K562 (cell line): ENCODE results near the gene REP15. TPM values are rescaled to one million over a fixed set of nuclear protein-coding genes. Genes with fewer than 3 reads are reported as not detected.

Experiments used
- CEBPB ChIP-seq: fragments of 450-650 bp; IDR thresholded peaks from 2 replicates; pipeline ENCODE4 v1.6.1; 2016; ENCODE audit warnings: missing genetic modification characterization, missing compliant biosample characterization
- CHD1 ChIP-seq: fragments of 200-600 bp; sonication (generic); IDR thresholded peaks from one replicate; pipeline ENCODE4 v1.6.1; 2012; ENCODE audit warnings: mild to moderate bottlenecking, moderate library complexity, low read length, inconsistent platforms
- CXXC5 ChIP-seq: fragments of 250-450 bp; sonication (Bioruptor Pico); IDR thresholded peaks from 2 replicates; pipeline ENCODE4 v1.8.0; 2022; ENCODE audit warnings: inconsistent platforms, mild to moderate bottlenecking, moderate library complexity
- DDX20 ChIP-seq: fragments of 450-650 bp; IDR thresholded peaks from 2 replicates; pipeline ENCODE4 v1.6.1; 2016; ENCODE audit warnings: missing genetic modification characterization, low read depth, mild to moderate bottlenecking, missing compliant biosample characterization, moderate library complexity
- E2F6 ChIP-seq, 2 experiments: IDR thresholded peaks; 2 replicates each; pipeline ENCODE4 v1.6.1; 2011; ENCODE audit warnings: borderline replicate concordance in 1 of 2, control low read depth in 1 of 2, low read depth in 1 of 2, low read length in 1 of 2, mild to moderate bottlenecking in 1 of 2, mixed read lengths in 1 of 2, moderate library complexity in 1 of 2; ENCODE audit not compliant: insufficient read depth in 1 of 2, insufficient read length in 1 of 2, poor library complexity in 1 of 2, severe bottlenecking in 1 of 2; ENCODE audit errors: extremely low read depth in 1 of 2
- ETV1 ChIP-seq: fragments of 450-650 bp; conservative IDR thresholded peaks from 2 replicates; pipeline ENCODE4 v1.6.1; 2016; ENCODE audit warnings: missing genetic modification characterization, control low read depth, low read depth, missing compliant biosample characterization
- FOXA3 ChIP-seq, 2 experiments: fragments of 450-650 bp in 1 of 2; sonication (generic) in 1 of 2; formaldehyde crosslinking; IDR thresholded peaks in 1 of 2; conservative IDR thresholded peaks in 1 of 2; 2 replicates each; pipeline versions ENCODE4 v1.4.0 to v1.8.0; 2020 to 2022; ENCODE audit warnings: mild to moderate bottlenecking in 2 of 2, missing genetic modification reagents in 1 of 2
- FOXM1 ChIP-seq, 2 experiments: fragments of 450-650 bp in 1 of 2; sonication (generic) in 1 of 2; formaldehyde crosslinking in 1 of 2; IDR thresholded peaks; 2 replicates each; pipeline versions ENCODE4 v1.6.1 to v1.9.0; 2017 to 2022; ENCODE audit warnings: low read depth in 2 of 2, mild to moderate bottlenecking in 2 of 2, missing genetic modification reagents in 1 of 2, moderate library complexity in 1 of 2
- GATA2 ChIP-seq: sonication (generic); formaldehyde crosslinking; IDR thresholded peaks from 2 replicates; pipeline ENCODE4 v1.4.0; 2020; ENCODE audit warnings: mild to moderate bottlenecking, missing genetic modification reagents
- HNRNPK ChIP-seq: fragments of 200-400 bp; formaldehyde crosslinking; IDR thresholded peaks from one replicate; pipeline ENCODE4 v1.6.1; 2018; ENCODE audit warnings: mild to moderate bottlenecking, low read depth, low read length; ENCODE audit not compliant: poor library complexity, severe bottlenecking
- ILF3 ChIP-seq: fragments of 450-650 bp; IDR thresholded peaks from 2 replicates; pipeline ENCODE4 v1.6.1; 2018; ENCODE audit warnings: antibody characterized with exemption, mild to moderate bottlenecking, moderate library complexity, borderline replicate concordance
- KLF13 ChIP-seq: fragments of 450-650 bp; IDR thresholded peaks from 2 replicates; pipeline ENCODE4 v1.6.1; 2016; ENCODE audit warnings: missing genetic modification characterization, low read depth, mild to moderate bottlenecking, missing compliant biosample characterization, moderate library complexity, borderline replicate concordance
- NR2C2 ChIP-seq, 2 experiments: fragments of 200-800 bp in 1 of 2; sonication (Bioruptor generic) in 1 of 2; sonication (generic) in 1 of 2; formaldehyde crosslinking in 1 of 2; IDR thresholded peaks; 2 replicates each; pipeline versions ENCODE4 v1.6.1 to v1.8.0; 2016 to 2022; ENCODE audit warnings: mild to moderate bottlenecking in 1 of 2, missing compliant biosample characterization in 1 of 2, missing genetic modification characterization in 1 of 2, missing genetic modification reagents in 1 of 2
- NR2F6 ChIP-seq: fragments of 450-650 bp; formaldehyde crosslinking; IDR thresholded peaks from 2 replicates; pipeline ENCODE4 v1.4.0; 2020; ENCODE audit warnings: mild to moderate bottlenecking
- PATZ1 ChIP-seq: fragments of 250-450 bp; sonication (Bioruptor Pico); IDR thresholded peaks from 2 replicates; pipeline ENCODE4 v1.5.0; 2020; ENCODE audit warnings: mild to moderate bottlenecking, borderline replicate concordance
- POLR2B ChIP-seq: fragments of 450-650 bp; IDR thresholded peaks from 2 replicates; pipeline ENCODE4 v1.6.1; 2018; ENCODE audit warnings: low read depth; ENCODE audit not compliant: partially characterized antibody
- TRIM28 ChIP-seq: fragments of 450-650 bp; IDR thresholded peaks from 2 replicates; pipeline ENCODE4 v1.6.1; 2017
- U2AF2 ChIP-seq: fragments of 200-400 bp; formaldehyde crosslinking; optimal IDR thresholded peaks from 2 replicates; pipeline ENCODE3; 2017; ENCODE audit warnings: low read depth, mild to moderate bottlenecking, low read length
- USF1 ChIP-seq: sonication (generic); formaldehyde crosslinking; IDR thresholded peaks from 2 replicates; pipeline ENCODE4 v1.9.0; 2022; ENCODE audit warnings: mild to moderate bottlenecking, missing genetic modification reagents
- XRCC3 ChIP-seq: fragments of 450-650 bp; IDR thresholded peaks from 2 replicates; pipeline ENCODE4 v1.6.1; 2017; ENCODE audit warnings: mild to moderate bottlenecking, moderate library complexity
- ZNF175 ChIP-seq: fragments of 200-800 bp; sonication (Bioruptor generic); IDR thresholded peaks from 2 replicates; pipeline ENCODE4 v1.6.1; 2016; ENCODE audit warnings: low read depth, mild to moderate bottlenecking, missing genetic modification characterization, missing compliant biosample characterization
- ZNF3 ChIP-seq: fragments of 250-450 bp; sonication (Bioruptor Pico); IDR thresholded peaks from 2 replicates; pipeline ENCODE4 v1.5.0; 2021; ENCODE audit warnings: mild to moderate bottlenecking, moderate library complexity
- ZNF717 ChIP-seq: fragments of 250-450 bp; sonication (Bioruptor Pico); IDR thresholded peaks from 2 replicates; pipeline ENCODE4 v1.5.0; 2021
- ZNF75A ChIP-seq: fragments of 450-650 bp; formaldehyde crosslinking; IDR thresholded peaks from 2 replicates; pipeline ENCODE4 v1.4.0; 2020; ENCODE audit warnings: mild to moderate bottlenecking
- polyA plus RNA-seq, 8 experiments: library from polyadenylated mRNA; depleted of rRNA in 4 of 8; stranded (reverse) in 5 of 8; unstranded in 3 of 8; fragments of >200 nt; fragmentation: Nextera tagmentation in 2 of 8; fragmentation: Illumina TruSeq in 1 of 8; extraction: Ambion mirVana in 2 of 8; extraction: Trizol in 1 of 8; gene quantifications; 2 replicates each; pipeline versions ENCODE4 v1.2.1 to v1.2.3, GENCODE V29; 2011 to 2014; ENCODE audit warnings: inconsistent platforms in 1 of 8, missing spikeins in 1 of 8
- total RNA-seq, 7 experiments: library from RNA; depleted of rRNA in 6 of 7; stranded (reverse); fragments of >200 nt in 6 of 7; fragmentation: Illumina TruSeq in 2 of 7; extraction: Trizol in 2 of 7; gene quantifications; 2 replicates each; pipeline versions ENCODE4 v1.2.1 to v1.2.3, GENCODE V29; 2011 to 2021; ENCODE audit warnings: low replicate concordance in 1 of 7

Gene REP15
- total and polyA plus RNA-seq, 9 of the 15 experiments (the other 6 are each of a cell fraction or from before 2014, with no cell fraction given), result not detected

GRCh38 chr12:27703720-27704452 lies 7.6 kb downstream of the REP15 start (continued):
- TF ChIP-seq XRCC3 (no peak), E2F6 (IDR thresholded peaks at IDR 0.05; ENCODE audit: borderline replicate concordance in 1 of 2, extremely low read depth in 1 of 2, insufficient read depth in 1 of 2, insufficient read length in 1 of 2, low read depth in 1 of 2, low read length in 1 of 2, poor library complexity in 1 of 2, severe bottlenecking in 1 of 2) (no peak), FOXA3 (CRISPR knock-in tag; conservative IDR thresholded peaks at IDR 0.05 in 1 of 2, IDR thresholded peaks at IDR 0.05 in 1 of 2) (no peak), PATZ1 (CRISPR knock-in tag) (no peak), USF1 (CRISPR knock-in tag) (no peak), U2AF2 (no peak), DDX20 (tag) (peak; percentile 37; the same call in 1 of the 2 replicates), GATA2 (CRISPR knock-in tag) (no peak), KLF13 (tag) (no peak), NR2F6 (CRISPR knock-in tag) (no peak), ZNF3 (CRISPR knock-in tag) (no peak), ZNF75A (CRISPR knock-in tag) (no peak), POLR2B (no peak), CHD1 (no peak), FOXM1 (IDR thresholded peaks at IDR 0.05; ENCODE audit: low read depth) (peak; percentile 96), FOXM1 (CRISPR knock-in tag; IDR thresholded peaks at IDR 0.05; ENCODE audit: low read depth) (no peak), NR2C2 (CRISPR knock-in tag; IDR thresholded peaks at IDR 0.05) (no peak), NR2C2 (tag; IDR thresholded peaks at IDR 0.05) (peak; percentile 51; the same call in 1 of the 2 replicates), CXXC5 (CRISPR knock-in tag) (no peak; the same call in 1 of the 2 replicates), TRIM28 (no peak), ZNF175 (CRISPR knock-in tag) (peak; percentile 86), CEBPB (tag) (peak; percentile 65), ILF3 (no peak), ETV1 (tag) (0 out of 2 replicates have a peak, but pooled peaks have one; percentile 4), ZNF717 (CRISPR knock-in tag) (no peak), HNRNPK (no peak)
